GM12878 (cell line): ENCODE data around the gene BAAT.

Source experiments
- CTCF ChIP-seq, 3 experiments: IDR thresholded peaks in 2 of 3; conservative IDR thresholded peaks in 1 of 3; 2 replicates each; pipeline ENCODE4 v1.5.1; 2011; ENCODE audit warnings: low read depth in 3 of 3, low read length in 3 of 3, mild to moderate bottlenecking in 3 of 3, control low read depth in 2 of 3, moderate library complexity in 2 of 3, inconsistent platforms in 1 of 3, mixed read lengths in 1 of 3; ENCODE audit not compliant: control insufficient read depth in 2 of 3, insufficient read depth in 1 of 3; ENCODE audit errors: extremely low read depth in 1 of 3
- EZH2 ChIP-seq: IDR thresholded peaks from 2 replicates; pipeline ENCODE4 v1.6.1; 2012; ENCODE audit warnings: low read depth, mild to moderate bottlenecking, control low read depth, inconsistent platforms, low read length, borderline replicate concordance; ENCODE audit not compliant: control insufficient read depth
- POLR2A ChIP-seq: IDR thresholded peaks from 2 replicates; pipeline ENCODE4 v1.6.1; 2011; ENCODE audit warnings: low read depth, mild to moderate bottlenecking, low read length
- RELA ChIP-seq: fragments of 450-650 bp; IDR thresholded peaks from 2 replicates; pipeline ENCODE4 v1.8.0; 2014; ENCODE audit warnings: borderline replicate concordance; ENCODE audit not compliant: partially characterized antibody
- SIN3A ChIP-seq: IDR thresholded peaks from 2 replicates; pipeline ENCODE4 v1.6.1; 2012; ENCODE audit warnings: low read depth, low read length, improper control_type of control experiment
- SPI1 ChIP-seq: IDR thresholded peaks from 2 replicates; pipeline ENCODE4 v1.6.1; 2011; ENCODE audit warnings: low read depth, mild to moderate bottlenecking, low read length, moderate library complexity, borderline replicate concordance; ENCODE audit not compliant: insufficient read depth

DNA sequence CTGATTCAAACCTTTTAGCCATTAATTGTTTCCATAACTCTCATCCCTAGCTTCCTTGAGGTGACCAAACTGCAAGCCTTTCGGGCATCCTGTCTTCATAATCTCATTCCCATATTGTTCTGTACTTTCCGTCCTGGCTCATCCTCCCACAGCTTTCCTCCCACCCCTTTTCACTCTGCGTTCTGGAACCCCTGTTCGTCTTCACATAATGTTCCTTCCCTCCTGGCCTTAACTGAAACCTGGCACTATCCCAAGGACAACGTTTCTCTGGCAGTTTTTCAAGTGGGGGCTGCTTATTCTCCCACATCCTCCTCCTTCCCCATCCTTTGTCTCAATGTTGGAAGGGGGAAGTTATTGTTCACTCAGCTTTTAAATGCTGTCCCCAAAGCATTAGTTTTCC lies 15.3 kb upstream of the BAAT start:
- no peak for TF ChIP-seq SPI1
- no peak for TF ChIP-seq CTCF (IDR thresholded peaks at IDR 0.05 in 2 of 3, conservative IDR thresholded peaks at IDR 0.05 in 1 of 3; ENCODE audit: control insufficient read depth in 2 of 3, extremely low read depth in 1 of 3, insufficient read depth in 1 of 3, low read depth in 3 of 3, low read length in 3 of 3)
- TF ChIP-seq SIN3A, result no peak
- no peak for TF ChIP-seq EZH2
- TF ChIP-seq RELA, result no peak
- TF ChIP-seq POLR2A, result no peak
